ENCODE data around the gene OR6C68. TPM values are rescaled to one million over a fixed set of nuclear protein-coding genes. Genes with fewer than 3 reads are reported as not detected.

The OR6C68 gene
- total and polyA plus RNA-seq, 2 of the 8 experiments (the other 6 are each of a cell fraction or from before 2014, with no cell fraction given), result not detected

- no peaks in the 10 kb centered on the region for H3K23me2 ChIP-seq (ENCODE audit: low read depth, low read length)
- no peaks in the 10 kb centered on the region for H3K79me1 ChIP-seq (ENCODE audit: low read depth, low read length)
- H3K36me3 ChIP-seq (ENCODE audit: control insufficient read depth in 2 of 4, insufficient read depth in 4 of 4, low read length in 3 of 4), result no peaks in the 10 kb centered on the region
- DNase-seq (ENCODE audit: low read depth in 1 of 2, low spot score in 2 of 2) (no peak), FAIRE-seq (no peak)
- peaks cover 0 to 4% of the 10 kb centered on the region in 2 experiments; a peak in 1 of 4 replicates for H3K9me3 ChIP-seq (ENCODE audit: insufficient read depth in 2 of 2, low read depth in 1 of 2, low read length in 1 of 2)
- no peaks in the 10 kb centered on the region for H3K79me2 ChIP-seq (ENCODE audit: control insufficient read depth in 1 of 2, insufficient read depth in 2 of 2, low read length in 2 of 2)
- no peak overlapping the region for H3K4me2 ChIP-seq (ENCODE audit: insufficient read depth in 1 of 2, low read depth in 2 of 2, low read length in 2 of 2)
- no peak overlapping the region for H3K14ac ChIP-seq (ENCODE audit: insufficient read length)
- no peaks in the 10 kb centered on the region for H3K27me3 ChIP-seq (replicated peaks in 1 of 4; ENCODE audit: control insufficient read depth in 3 of 4, extremely low read depth in 1 of 4, insufficient read depth in 3 of 4, low read length in 3 of 4)
- H2BK5ac ChIP-seq (ENCODE audit: low read depth, low read length), result no peak overlapping the region
- H2AK5ac ChIP-seq (ENCODE audit: low read depth, low read length), result no peak overlapping the region
- no peak overlapping the region for H3K18ac ChIP-seq (ENCODE audit: extremely low read depth, low read length)
- no peak overlapping the region for H4K5ac ChIP-seq (ENCODE audit: insufficient read length, low read depth, low read length)
- H4K20me1 ChIP-seq (replicated peaks in 1 of 2; ENCODE audit: control insufficient read depth in 1 of 2, insufficient read depth in 2 of 2, low read length in 2 of 2), result no peaks in the 10 kb centered on the region
- CTCF ChIA-PET (ENCODE audit: partially characterized antibody), result interaction anchor here (0.7 to 1.8 kb wide), 4 partner anchors 8 to 13 kb away, joined by 3 to 5 read pairs (median 4); no protein-coding TSS in a partner anchor
- no peak overlapping the region for H2BK120ac ChIP-seq (replicated peaks; ENCODE audit: low read depth, low read length)
- H2BK12ac ChIP-seq (ENCODE audit: low read depth, low read length), result no peak overlapping the region
- no peaks in the 10 kb centered on the region for H3K4me1 ChIP-seq (replicated peaks in 1 of 4; ENCODE audit: control insufficient read depth in 3 of 4, insufficient read depth in 4 of 4, low read length in 3 of 4)
- H3K9ac ChIP-seq (replicated peaks in 1 of 4; ENCODE audit: extremely low read depth in 1 of 4, low read depth in 3 of 4, low read length in 3 of 4), result no peak overlapping the region
- no peak overlapping the region for H2AFZ ChIP-seq (ENCODE audit: low read length)
- no peak overlapping the region for H3K4me3 ChIP-seq (ENCODE audit: extremely low read depth in 1 of 4, insufficient read depth in 2 of 4, low read depth in 3 of 4, low read length in 4 of 4)
- H3K27ac ChIP-seq (ENCODE audit: low read depth, low read length), result no peak overlapping the region
- no peak overlapping the region for H3K56ac ChIP-seq (replicated peaks; ENCODE audit: insufficient read length, low read depth, low read length)
- H4K91ac ChIP-seq (replicated peaks; ENCODE audit: insufficient read length, low read length), result no peak overlapping the region
- H3K23ac ChIP-seq (ENCODE audit: insufficient read length), result no peak overlapping the region
- H2BK15ac ChIP-seq (ENCODE audit: low read length), result no peak overlapping the region
- H4K8ac ChIP-seq (ENCODE audit: extremely low read depth, insufficient read depth, low read length), result no peak overlapping the region
- POLR2A ChIA-PET (ENCODE audit: partially characterized antibody), result no interaction called here
- H3K4ac ChIP-seq (replicated peaks; ENCODE audit: insufficient read length, low read depth, low read length), result no peak overlapping the region
- H2BK20ac ChIP-seq (ENCODE audit: low read length), result no peak overlapping the region
- TF ChIP-seq EGR1 (IDR thresholded peaks at IDR 0.05; ENCODE audit: borderline replicate concordance, low read depth, low read length), result no peak
- no peak for TF ChIP-seq ATF3 (IDR thresholded peaks at IDR 0.05; ENCODE audit: insufficient read depth, low read depth, low read length)
- TF ChIP-seq GABPA (IDR thresholded peaks at IDR 0.05; ENCODE audit: borderline replicate concordance, insufficient read depth, low read length), result no peak
- TF ChIP-seq ASH2L (IDR thresholded peaks at IDR 0.05; ENCODE audit: low read length), result no peak
- no peak for TF ChIP-seq ZNF274 (IDR thresholded peaks at IDR 0.05; ENCODE audit: borderline replicate concordance, extremely low read depth, low read length)
- no peak for TF ChIP-seq GTF2F1 (IDR thresholded peaks at IDR 0.05; ENCODE audit: borderline replicate concordance, low read depth, low read length)
- TF ChIP-seq KDM1A (IDR thresholded peaks at IDR 0.05; ENCODE audit: borderline replicate concordance, low read length), result no peak
Measured at GRCh38 chr12:55516391-55516790, 24.2 kb downstream of the OR6C68 start.

Data from H1 (cell line).